Measurements from ENCODE around the gene CMTM6. TPM values are rescaled to one million over a fixed set of nuclear protein-coding genes. Genes with fewer than 3 reads are reported as not detected.
"Not testable (repeated sequence)": the region's sequence is repeated elsewhere in the genome, so short reads cannot be mapped to it uniquely, and the experiment has no call there.

CMTM6 gene
- total RNA-seq, 1 donor from 2014 or later: 54.0 TPM

- no peak overlapping the region for H3K4me3 Mint-ChIP-seq (ENCODE audit: unreplicated experiment)
- no peak for TF ChIP-seq CTCF (IDR thresholded peaks at IDR 0.05)
- peaks cover 5% of the 10 kb centered on the region for H3K9me3 Mint-ChIP-seq (ENCODE audit: low read depth)
- peaks cover 2% of the 10 kb centered on the region for H3K36me3 Mint-ChIP-seq (ENCODE audit: low read depth)
- no peaks in the 10 kb centered on the region for H3K27me3 Mint-ChIP-seq (ENCODE audit: low read depth)
- peaks cover 21% of the 10 kb centered on the region for H3K4me1 Mint-ChIP-seq (ENCODE audit: low read depth)
- no peak for DNase-seq (ENCODE audit: low spot score)
- no peak overlapping the region for H3K27ac Mint-ChIP-seq (ENCODE audit: unreplicated experiment)
Observed at GRCh38 chr3:32440611-32441350, 61.9 kb downstream of the CMTM6 start.

GRCh38 chr3:32439421-32439820 is 63.2 kb downstream of the CMTM6 start:
- H3K4me3 Mint-ChIP-seq (ENCODE audit: unreplicated experiment): not testable (repeated sequence)
- peaks cover 21% of the 10 kb centered on the region for H3K4me1 Mint-ChIP-seq (ENCODE audit: low read depth)

GRCh38 chr3:32438596-32439344 is 63.9 kb downstream of the CMTM6 start:
- peaks cover 21% of the 10 kb centered on the region for H3K4me1 Mint-ChIP-seq (ENCODE audit: low read depth)
- no peak for TF ChIP-seq CTCF (IDR thresholded peaks at IDR 0.05)
- H3K4me3 Mint-ChIP-seq (ENCODE audit: unreplicated experiment): no peak overlapping the region
- DNase-seq (ENCODE audit: low spot score): no peak
- no peaks in the 10 kb centered on the region for H3K27me3 Mint-ChIP-seq (ENCODE audit: low read depth)
- peaks cover 3% of the 10 kb centered on the region for H3K9me3 Mint-ChIP-seq (ENCODE audit: low read depth)
- peaks cover 2% of the 10 kb centered on the region for H3K36me3 Mint-ChIP-seq (ENCODE audit: low read depth)
- no peak overlapping the region for H3K27ac Mint-ChIP-seq (ENCODE audit: unreplicated experiment)

More at GRCh38 chr3:32439421-32439820, 63.2 kb downstream of the CMTM6 start:
- not testable (repeated sequence) for DNase-seq (ENCODE audit: low spot score); H3K27ac Mint-ChIP-seq (ENCODE audit: unreplicated experiment); H3K27me3 Mint-ChIP-seq (ENCODE audit: low read depth); H3K36me3 Mint-ChIP-seq (ENCODE audit: low read depth); H3K9me3 Mint-ChIP-seq (ENCODE audit: low read depth)

GRCh38 chr3:32437896-32438295 is 64.8 kb downstream of the CMTM6 start:
- H3K4me3 Mint-ChIP-seq (ENCODE audit: unreplicated experiment): no peak overlapping the region

GRCh38 chr3:32436816-32437189 is 65.8 kb downstream of the CMTM6 start:
- no peak for DNase-seq (ENCODE audit: low spot score)
- Mint-ChIP-seq H3K27me3 (ENCODE audit: low read depth) (no peaks in the 10 kb centered on the region), H3K4me1 (ENCODE audit: low read depth) (peaks cover 17% of the 10 kb centered on the region), H3K36me3 (ENCODE audit: low read depth) (peaks cover under 1% of the 10 kb centered on the region), H3K27ac (ENCODE audit: unreplicated experiment) (no peak overlapping the region), H3K4me3 (ENCODE audit: unreplicated experiment) (no peak overlapping the region), H3K9me3 (ENCODE audit: low read depth) (no peaks in the 10 kb centered on the region)
- TF ChIP-seq CTCF (IDR thresholded peaks at IDR 0.05): no peak

More at GRCh38 chr3:32437896-32438295, 64.8 kb downstream of the CMTM6 start:
- Mint-ChIP-seq H3K27ac (ENCODE audit: unreplicated experiment) (no peak overlapping the region), H3K9me3 (ENCODE audit: low read depth) (no peaks in the 10 kb centered on the region), H3K4me1 (ENCODE audit: low read depth) (peaks cover 18% of the 10 kb centered on the region), H3K36me3 (ENCODE audit: low read depth) (peaks cover 2% of the 10 kb centered on the region), H3K27me3 (ENCODE audit: low read depth) (no peaks in the 10 kb centered on the region)
- no peak for DNase-seq (ENCODE audit: low spot score)
- TF ChIP-seq CTCF (IDR thresholded peaks at IDR 0.05): no peak
